ENCODE data around the gene XPO1. TPM values are rescaled to one million over a fixed set of nuclear protein-coding genes. Genes with fewer than 3 reads are reported as not detected.
"Not testable (repeated sequence)": the region's sequence is repeated elsewhere in the genome, so short reads cannot be mapped to it uniquely, and the experiment has no call there.

Gene XPO1
- total RNA-seq, 4 donors from 2014 or later = 49.9 to 70.3 (median 62.2) TPM

DNA sequence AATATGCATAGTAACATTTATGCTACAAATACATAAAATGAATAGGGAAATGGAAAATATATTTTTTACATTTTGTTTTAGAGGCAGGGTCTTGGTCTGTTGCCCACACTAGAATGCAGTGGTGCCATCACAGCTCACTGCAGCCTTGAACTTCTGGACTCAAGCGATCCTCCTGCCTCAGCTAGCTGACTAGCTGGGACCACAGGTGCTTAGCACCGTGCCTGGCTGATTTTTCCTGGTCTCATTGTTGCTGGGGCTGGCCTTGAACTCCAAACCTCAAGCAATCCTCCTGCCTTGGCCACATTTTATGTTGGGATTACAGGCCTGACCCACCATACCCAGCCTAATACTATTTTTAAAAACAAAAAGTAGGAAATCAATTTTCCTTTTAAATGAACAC is 33.2 kb downstream of the XPO1 start:
- WGBS, 2 donors = 95 to 96% methylated on average over 2 of the region's 2 CpGs
- no peak for DNase-seq (ENCODE audit: low spot score in 2 of 2)
- TF ChIP-seq POLR2A (IDR thresholded peaks at IDR 0.05) = no peak
- TF ChIP-seq, protein P1, sequence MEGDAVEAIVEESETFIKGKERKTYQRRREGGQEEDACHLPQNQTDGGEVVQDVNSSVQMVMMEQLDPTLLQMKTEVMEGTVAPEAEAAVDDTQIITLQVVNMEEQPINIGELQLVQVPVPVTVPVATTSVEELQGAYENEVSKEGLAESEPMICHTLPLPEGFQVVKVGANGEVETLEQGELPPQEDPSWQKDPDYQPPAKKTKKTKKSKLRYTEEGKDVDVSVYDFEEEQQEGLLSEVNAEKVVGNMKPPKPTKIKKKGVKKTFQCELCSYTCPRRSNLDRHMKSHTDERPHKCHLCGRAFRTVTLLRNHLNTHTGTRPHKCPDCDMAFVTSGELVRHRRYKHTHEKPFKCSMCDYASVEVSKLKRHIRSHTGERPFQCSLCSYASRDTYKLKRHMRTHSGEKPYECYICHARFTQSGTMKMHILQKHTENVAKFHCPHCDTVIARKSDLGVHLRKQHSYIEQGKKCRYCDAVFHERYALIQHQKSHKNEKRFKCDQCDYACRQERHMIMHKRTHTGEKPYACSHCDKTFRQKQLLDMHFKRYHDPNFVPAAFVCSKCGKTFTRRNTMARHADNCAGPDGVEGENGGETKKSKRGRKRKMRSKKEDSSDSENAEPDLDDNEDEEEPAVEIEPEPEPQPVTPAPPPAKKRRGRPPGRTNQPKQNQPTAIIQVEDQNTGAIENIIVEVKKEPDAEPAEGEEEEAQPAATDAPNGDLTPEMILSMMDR (IDR thresholded peaks at IDR 0.05) = no peak
- intact Hi-C loops (cut with DNase I; ENCODE audit: low total_unique reads) = no loop called here
- H3K4me3 ChIP-seq (ENCODE audit: low read depth, poor library complexity, severe bottlenecking) = no peak overlapping the region

DNA sequence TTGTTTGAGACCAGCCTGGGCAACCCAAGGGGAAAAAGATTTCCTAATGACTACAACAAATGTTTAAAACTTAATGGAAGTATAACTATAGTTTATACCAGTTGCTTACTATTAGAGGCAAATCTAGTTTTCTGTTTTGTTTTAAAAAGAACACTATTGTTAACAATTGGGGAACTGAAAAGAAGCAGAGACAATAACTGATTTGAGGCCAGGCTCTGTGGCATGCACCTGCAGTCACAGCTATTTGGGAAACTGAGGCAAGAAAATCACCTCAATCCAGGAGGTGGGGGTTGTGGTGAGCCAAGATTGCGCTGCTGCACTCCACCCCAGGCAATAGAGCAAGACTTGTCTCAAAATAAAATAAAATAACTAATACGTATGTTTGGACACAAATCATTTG is 39.1 kb downstream of the XPO1 start:
- H3K4me3 ChIP-seq (ENCODE audit: low read depth, poor library complexity, severe bottlenecking) = no peak overlapping the region
- intact Hi-C loops (cut with DNase I; ENCODE audit: low total_unique reads) = no loop called here
- DNase-seq (ENCODE audit: low spot score in 2 of 2) = no peak
- no peak for TF ChIP-seq POLR2A (IDR thresholded peaks at IDR 0.05)
- TF ChIP-seq, protein P1 (IDR thresholded peaks at IDR 0.05) = no peak
- WGBS, 2 donors = 97% methylated on average over 2 of the region's 2 CpGs

DNA sequence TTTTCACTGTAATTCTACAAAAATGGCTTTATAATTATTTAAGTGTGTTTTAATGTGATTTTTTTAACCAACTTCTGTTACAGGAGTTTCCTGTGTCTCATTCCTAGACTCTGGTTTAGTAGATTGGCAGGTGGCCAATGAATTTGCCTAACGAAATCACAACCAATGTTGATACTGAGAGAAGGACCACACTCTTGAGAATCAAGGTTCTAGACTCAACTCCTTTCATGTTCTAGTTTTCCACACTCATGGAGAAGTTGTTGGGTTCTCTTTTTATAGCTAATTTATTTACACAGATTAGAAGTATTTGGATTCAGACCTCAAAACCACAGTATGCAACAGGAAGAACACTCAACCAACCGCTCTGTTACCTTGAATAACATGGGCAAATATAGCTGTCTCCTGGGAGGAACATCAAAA is 44.6 kb downstream of the XPO1 start:
- no peak for DNase-seq (ENCODE audit: low spot score in 2 of 2)
- no peak for TF ChIP-seq POLR2A (IDR thresholded peaks at IDR 0.05)
- TF ChIP-seq, protein P1 (IDR thresholded peaks at IDR 0.05) = no peak
- 66 to 83% methylated on average over 2 of the region's 2 CpGs for WGBS, 2 donors
- intact Hi-C loops (cut with DNase I; ENCODE audit: low total_unique reads) = no loop called here
- no peak overlapping the region for H3K4me3 ChIP-seq (ENCODE audit: low read depth, poor library complexity, severe bottlenecking)

DNA sequence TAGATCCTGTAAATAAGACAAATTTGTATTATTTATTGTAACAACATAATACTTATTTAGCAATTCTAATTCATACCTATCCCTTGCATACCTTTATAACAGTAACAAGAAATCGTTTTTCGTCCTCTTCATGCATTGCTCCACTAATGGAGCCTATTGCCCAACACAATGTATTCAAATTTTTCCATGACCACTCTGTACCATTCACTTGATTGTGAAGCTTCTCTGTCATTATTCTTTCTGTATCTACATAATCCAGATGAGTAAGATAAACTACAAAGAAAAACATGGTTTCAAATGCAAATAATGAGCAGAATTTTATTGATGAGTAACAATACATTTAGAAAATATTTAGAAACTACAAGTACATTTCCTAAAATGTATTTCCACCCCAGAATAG is 45.7 kb downstream of the XPO1 start:
- DNase-seq (ENCODE audit: low spot score in 2 of 2) = no peak
- no peak overlapping the region for H3K4me3 ChIP-seq (ENCODE audit: low read depth, poor library complexity, severe bottlenecking)
- WGBS, 2 donors = 93 to 97% methylated on average over 2 of the region's 2 CpGs
- intact Hi-C loops (cut with DNase I; ENCODE audit: low total_unique reads) = no loop called here
- TF ChIP-seq, protein P1 (IDR thresholded peaks at IDR 0.05) = no peak
- no peak for TF ChIP-seq POLR2A (IDR thresholded peaks at IDR 0.05)

DNA sequence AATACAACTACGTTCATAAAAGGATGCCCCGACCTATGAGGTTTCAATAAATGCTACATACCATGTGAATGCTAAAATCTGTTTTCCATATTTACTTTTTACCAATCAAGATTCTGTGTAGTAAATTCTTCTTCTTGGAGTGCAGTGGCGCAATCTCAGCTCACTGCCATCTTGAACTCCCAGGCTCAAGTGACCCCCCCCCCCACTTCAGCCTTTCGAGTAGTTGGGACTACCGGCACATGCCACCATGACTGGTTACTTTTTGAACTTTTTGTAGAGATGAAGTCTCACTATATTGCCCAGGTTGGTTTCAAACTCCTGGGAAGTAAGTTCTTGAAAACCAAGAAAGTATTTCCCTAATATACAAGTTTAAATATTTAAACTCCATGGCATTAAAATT is 52.9 kb downstream of the XPO1 start:
- DNase-seq (ENCODE audit: low spot score in 2 of 2) = no peak
- intact Hi-C loops (cut with DNase I; ENCODE audit: low total_unique reads) = no loop called here
- TF ChIP-seq, protein P1 (IDR thresholded peaks at IDR 0.05) = no peak
- no peak for TF ChIP-seq POLR2A (IDR thresholded peaks at IDR 0.05)
- no peak overlapping the region for H3K4me3 ChIP-seq (ENCODE audit: low read depth, poor library complexity, severe bottlenecking)
- 95 to 98% methylated on average over 5 of the region's 5 CpGs for WGBS, 2 donors

DNA sequence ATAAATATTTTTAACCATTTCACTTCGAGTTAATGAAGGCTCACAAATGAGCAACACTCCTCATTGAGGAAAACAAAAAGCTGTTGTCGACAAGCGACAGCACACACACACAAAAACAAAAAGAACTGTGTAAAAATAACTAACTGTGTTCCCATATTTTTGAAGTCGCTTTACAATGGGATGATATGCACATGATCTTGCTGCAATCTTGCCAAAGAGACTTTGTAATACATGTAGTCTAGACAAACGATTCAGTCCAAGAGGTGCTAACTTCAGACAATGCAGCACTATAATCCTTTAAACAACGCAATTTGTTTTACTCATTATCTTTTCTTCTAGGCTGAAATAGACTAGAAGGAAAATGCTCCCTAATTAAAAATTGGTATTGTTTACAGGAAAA is 60.1 kb downstream of the XPO1 start:
- WGBS, 2 donors = 84 to 87% methylated on average over 6 of the region's 6 CpGs
- no peak for TF ChIP-seq POLR2A (IDR thresholded peaks at IDR 0.05)
- TF ChIP-seq, protein P1 (IDR thresholded peaks at IDR 0.05) = no peak
- no peak for DNase-seq (ENCODE audit: low spot score in 2 of 2)
- H3K4me3 ChIP-seq (ENCODE audit: low read depth, poor library complexity, severe bottlenecking) = no peak overlapping the region
- intact Hi-C loops (cut with DNase I; ENCODE audit: low total_unique reads) = no loop called here

DNA sequence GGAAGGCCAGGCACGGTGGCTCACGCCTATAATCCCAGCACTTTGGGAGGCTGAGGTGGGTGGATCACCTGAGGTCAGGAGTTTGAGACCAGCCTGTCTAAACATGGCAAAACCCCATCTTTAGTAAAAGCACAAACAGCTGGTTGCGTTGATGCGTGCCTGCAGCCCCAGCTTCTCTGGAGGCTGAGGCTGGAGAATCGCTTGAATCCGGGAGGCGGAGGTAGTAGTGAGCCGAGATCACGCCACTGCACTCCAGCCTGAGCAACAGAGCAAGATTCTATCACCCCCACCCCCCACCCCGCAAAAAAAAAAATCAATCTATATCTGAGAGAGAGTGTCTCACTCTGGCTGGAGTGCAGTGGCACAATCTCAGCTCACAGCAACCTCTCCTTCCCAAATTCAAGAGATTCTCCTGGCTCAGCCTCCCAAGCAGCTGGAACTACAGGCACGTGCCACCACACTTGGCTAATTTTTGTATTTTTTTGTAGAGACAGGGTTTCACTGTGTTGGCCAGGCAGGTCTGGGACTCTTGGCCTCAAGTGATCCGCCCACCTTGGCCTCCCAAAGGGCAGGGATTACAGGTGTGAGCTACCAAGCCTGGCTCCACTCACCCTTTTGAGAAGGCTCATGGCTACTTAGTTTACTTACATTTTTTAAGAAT is 61.1 kb downstream of the XPO1 start:
- intact Hi-C loops (cut with DNase I; ENCODE audit: low total_unique reads); H3K4me3 ChIP-seq (ENCODE audit: low read depth, poor library complexity, severe bottlenecking): not testable (repeated sequence)
- DNase-seq (ENCODE audit: low spot score in 2 of 2) = peak in 1 of 2 donors; percentile 43
- WGBS, 2 donors = 93 to 95% methylated on average over 12 of the region's 12 CpGs
